Measurements from ENCODE around the gene RPL23. TPM values are rescaled to one million over a fixed set of nuclear protein-coding genes. Genes with fewer than 3 reads are reported as not detected.

RPL23 gene
- total RNA-seq, 2 experiments from 2014 or later = 2,241 to 2,332 TPM

DNA sequence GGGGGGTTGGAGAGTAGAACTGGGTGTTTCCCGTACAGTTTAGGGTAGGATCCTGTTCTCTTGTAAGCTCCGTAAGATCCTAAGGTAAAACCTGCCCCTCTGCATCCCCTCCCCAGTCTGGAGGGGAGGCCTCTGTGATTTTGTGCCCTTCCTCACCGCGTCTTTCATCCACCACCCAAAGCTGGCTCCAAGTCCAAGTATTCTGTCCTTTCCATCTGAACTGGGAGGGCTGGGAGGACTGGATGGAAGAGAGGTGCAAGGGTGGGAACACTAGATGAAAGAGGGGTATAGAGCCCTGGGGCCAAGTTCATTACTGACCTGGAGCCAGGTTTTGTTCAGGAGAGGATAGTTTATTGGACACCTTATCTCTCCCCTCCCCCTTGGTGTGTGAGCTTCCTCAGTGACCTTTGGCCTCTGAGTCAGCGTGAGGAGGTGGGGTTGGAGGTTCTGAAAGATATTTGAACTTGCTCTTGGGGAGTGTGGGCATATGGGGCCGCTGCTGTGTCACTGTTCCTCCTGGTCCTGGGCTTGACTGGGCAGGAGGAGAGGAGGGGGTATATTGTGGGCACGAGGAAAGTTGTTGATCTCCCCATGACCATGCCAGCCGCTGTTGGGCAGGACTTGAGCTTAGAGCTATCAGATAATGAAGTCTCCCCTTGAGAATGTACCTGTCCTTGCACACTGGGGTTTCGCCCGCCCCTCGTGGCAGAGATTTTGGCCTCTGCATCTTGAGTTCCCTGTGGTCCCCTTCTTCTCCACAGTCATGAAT lies 17.9 kb upstream of the RPL23 start:
- H3K27me3 Mint-ChIP-seq (ENCODE audit: low read depth) = peaks cover 2% of the 10 kb centered on the region
- peak; percentile 95 for DNase-seq
- peak overlapping the region; percentile 98 for H3K4me3 Mint-ChIP-seq
- H3K27ac Mint-ChIP-seq = peak overlapping the region; percentile 97
- peaks cover 4% of the 10 kb centered on the region for H3K36me3 Mint-ChIP-seq (ENCODE audit: low read depth)
- no peaks in the 10 kb centered on the region for H3K9me3 Mint-ChIP-seq
- CTCF ChIA-PET = interaction anchor here (0.6 to 4.2 kb wide), 18 partner anchors 10 to 304 kb away, joined by 3 to 26 read pairs (median 3); partner anchors contain the start of genes LASP1NB and RPL23
- intact Hi-C loops (cut with micrococcal nuclease) = loop anchor here (1.0 to 10.0 kb wide), 10 partner anchors 10 to 1236 kb away; partner anchors contain the start of genes FBXL20, FBXO47 and RPL19
- H3K4me1 Mint-ChIP-seq (ENCODE audit: low read depth) = peaks cover 66% of the 10 kb centered on the region

GRCh38 chr17:38870259-38871165 lies 17.0 kb upstream of the RPL23 start:
- DNase-seq = peak; percentile 82
- H3K36me3 Mint-ChIP-seq (ENCODE audit: low read depth) = peaks cover 4% of the 10 kb centered on the region
- CTCF ChIA-PET = interaction anchor here (0.6 to 4.2 kb wide), 18 partner anchors 11 to 222 kb away, joined by 3 to 26 read pairs (median 4); partner anchors contain the start of genes LASP1NB and RPL23
- peaks cover 2% of the 10 kb centered on the region for H3K27me3 Mint-ChIP-seq (ENCODE audit: low read depth)
- peaks cover 59% of the 10 kb centered on the region for H3K4me1 Mint-ChIP-seq (ENCODE audit: low read depth)
- peak overlapping the region; percentile 97 for H3K27ac Mint-ChIP-seq
- intact Hi-C loops (cut with micrococcal nuclease) = loop anchor here (1.0 to 10.0 kb wide), 9 partner anchors 11 to 1237 kb away; partner anchors contain the start of genes FBXL20, FBXO47 and RPL19
- no peaks in the 10 kb centered on the region for H3K9me3 Mint-ChIP-seq
- H3K4me3 Mint-ChIP-seq = peak overlapping the region; percentile 98

- intact Hi-C loops (cut with micrococcal nuclease) = loop anchor here (1.0 to 10.0 kb wide), 11 partner anchors 16 to 1238 kb away; partner anchors contain the start of genes CWC25, FBXL20, PIP4K2B and PSMB3
- peaks cover 2% of the 10 kb centered on the region for H3K27me3 Mint-ChIP-seq (ENCODE audit: low read depth)
- peaks cover 51% of the 10 kb centered on the region for H3K4me1 Mint-ChIP-seq (ENCODE audit: low read depth)
- DNase-seq = peak; percentile 88
- H3K9me3 Mint-ChIP-seq = no peaks in the 10 kb centered on the region
- H3K36me3 Mint-ChIP-seq (ENCODE audit: low read depth) = peaks cover 4% of the 10 kb centered on the region
- peak within 1 kb of the TSS; percentile 98 for H3K4me3 Mint-ChIP-seq
- CTCF ChIA-PET = interaction anchor here (0.6 to 3.5 kb wide), 14 partner anchors 12 to 283 kb away, joined by 3 to 25 read pairs (median 4); partner anchors contain the start of genes LASP1NB and RPL23
- peak within 1 kb of the TSS; percentile 98 for H3K27ac Mint-ChIP-seq
Observed at GRCh38 chr17:38869526-38870258, 16.2 kb upstream of the RPL23 start, which contains the start of gene LASP1. Gene LASP1 (plus strand): TSS chr17:38870058. CDS start chr17:38870190, 132 bp downstream.

- intact Hi-C loops (cut with micrococcal nuclease) = loop anchor here (1.0 to 5.0 kb wide), 7 partner anchors 16 to 284 kb away; partner anchors contain the start of genes CWC25, PIP4K2B, PSMB3 and RPL23
- peaks cover 2% of the 10 kb centered on the region for H3K27me3 Mint-ChIP-seq (ENCODE audit: low read depth)
- peak overlapping the region; percentile 98 for H3K4me3 Mint-ChIP-seq
- H3K4me1 Mint-ChIP-seq (ENCODE audit: low read depth) = peaks cover 44% of the 10 kb centered on the region
- H3K36me3 Mint-ChIP-seq (ENCODE audit: low read depth) = peaks cover 4% of the 10 kb centered on the region
- H3K9me3 Mint-ChIP-seq = no peaks in the 10 kb centered on the region
- CTCF ChIA-PET = interaction anchor here (0.6 to 3.5 kb wide), 14 partner anchors 12 to 319 kb away, joined by 3 to 25 read pairs (median 4); partner anchors contain the start of genes LASP1NB and RPL23
- DNase-seq = peak; percentile 95
- H3K27ac Mint-ChIP-seq = peak overlapping the region; percentile 98
Observed at GRCh38 chr17:38868817-38869525, 15.4 kb upstream of the RPL23 start.

- H3K9me3 Mint-ChIP-seq = no peaks in the 10 kb centered on the region
- CTCF ChIA-PET = interaction anchor here (0.7 to 3.5 kb wide), 10 partner anchors 9 to 285 kb away, joined by 3 to 25 read pairs (median 5); partner anchors contain the start of genes LASP1NB and RPL23
- intact Hi-C loops (cut with micrococcal nuclease) = loop anchor here (5.0 kb wide), 2 partner anchors 71 to 191 kb away; partner anchors contain the start of gene PIP4K2B
- peaks cover 2% of the 10 kb centered on the region for H3K27me3 Mint-ChIP-seq (ENCODE audit: low read depth)
- peak overlapping the region; percentile 98 for H3K27ac Mint-ChIP-seq
- no peak for DNase-seq
- H3K36me3 Mint-ChIP-seq (ENCODE audit: low read depth) = peaks cover 4% of the 10 kb centered on the region
- H3K4me3 Mint-ChIP-seq = peak overlapping the region; percentile 98
- peaks cover 36% of the 10 kb centered on the region for H3K4me1 Mint-ChIP-seq (ENCODE audit: low read depth)
Observed at GRCh38 chr17:38867968-38868816, 14.7 kb upstream of the RPL23 start.

DNA sequence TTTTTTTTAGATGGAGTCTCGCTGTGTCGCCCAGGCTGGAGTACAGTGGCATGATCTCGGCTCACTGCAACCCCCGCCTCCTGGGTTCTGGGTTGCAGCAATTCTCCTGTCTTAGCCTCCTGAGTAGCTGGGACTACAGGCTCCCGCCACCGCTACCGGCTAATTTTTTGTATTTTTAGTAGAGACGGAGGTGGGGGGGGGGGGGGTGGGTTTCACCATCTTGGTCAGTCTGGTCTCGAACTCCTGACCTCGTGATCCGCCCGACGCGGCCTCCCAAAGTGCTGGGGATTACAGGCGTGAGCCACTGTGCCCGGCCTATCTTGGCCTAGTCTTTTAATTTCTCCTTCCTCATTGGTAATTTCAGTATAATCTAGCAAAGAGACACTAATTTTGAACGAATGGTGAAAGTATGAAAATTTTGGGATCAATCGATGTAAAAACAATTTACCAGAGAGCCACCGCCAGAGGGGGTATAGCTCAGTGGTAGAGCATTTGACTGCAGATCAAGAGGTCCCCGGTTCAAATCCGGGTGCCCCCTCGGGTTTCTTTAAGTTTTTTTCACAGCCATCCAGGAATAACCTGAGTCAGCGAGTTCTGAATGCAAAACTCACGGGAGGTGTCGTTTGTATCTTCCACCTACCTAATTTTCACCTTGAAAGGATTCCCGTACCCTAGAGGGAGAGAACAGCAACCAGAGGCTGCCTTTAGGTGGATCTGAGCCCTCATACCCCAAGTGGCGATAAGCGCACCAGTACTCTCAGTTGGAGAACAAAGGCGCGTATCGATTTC lies 13.9 kb upstream of the RPL23 start:
- H3K4me3 Mint-ChIP-seq = peak overlapping the region; percentile 98
- peaks cover 2% of the 10 kb centered on the region for H3K27me3 Mint-ChIP-seq (ENCODE audit: low read depth)
- DNase-seq = peak; percentile 77
- peak overlapping the region; percentile 98 for H3K27ac Mint-ChIP-seq
- H3K4me1 Mint-ChIP-seq (ENCODE audit: low read depth) = peaks cover 28% of the 10 kb centered on the region
- H3K9me3 Mint-ChIP-seq = no peaks in the 10 kb centered on the region
- peaks cover 4% of the 10 kb centered on the region for H3K36me3 Mint-ChIP-seq (ENCODE audit: low read depth)
- CTCF ChIA-PET = interaction anchor here (0.7 to 3.5 kb wide), 8 partner anchors 8 to 286 kb away, joined by 3 to 25 read pairs (median 6); partner anchors contain the start of gene RPL23
- intact Hi-C loops (cut with micrococcal nuclease) = loop anchor here (5.0 kb wide), 2 partner anchors 70 to 190 kb away; partner anchors contain the start of gene PIP4K2B

DNA sequence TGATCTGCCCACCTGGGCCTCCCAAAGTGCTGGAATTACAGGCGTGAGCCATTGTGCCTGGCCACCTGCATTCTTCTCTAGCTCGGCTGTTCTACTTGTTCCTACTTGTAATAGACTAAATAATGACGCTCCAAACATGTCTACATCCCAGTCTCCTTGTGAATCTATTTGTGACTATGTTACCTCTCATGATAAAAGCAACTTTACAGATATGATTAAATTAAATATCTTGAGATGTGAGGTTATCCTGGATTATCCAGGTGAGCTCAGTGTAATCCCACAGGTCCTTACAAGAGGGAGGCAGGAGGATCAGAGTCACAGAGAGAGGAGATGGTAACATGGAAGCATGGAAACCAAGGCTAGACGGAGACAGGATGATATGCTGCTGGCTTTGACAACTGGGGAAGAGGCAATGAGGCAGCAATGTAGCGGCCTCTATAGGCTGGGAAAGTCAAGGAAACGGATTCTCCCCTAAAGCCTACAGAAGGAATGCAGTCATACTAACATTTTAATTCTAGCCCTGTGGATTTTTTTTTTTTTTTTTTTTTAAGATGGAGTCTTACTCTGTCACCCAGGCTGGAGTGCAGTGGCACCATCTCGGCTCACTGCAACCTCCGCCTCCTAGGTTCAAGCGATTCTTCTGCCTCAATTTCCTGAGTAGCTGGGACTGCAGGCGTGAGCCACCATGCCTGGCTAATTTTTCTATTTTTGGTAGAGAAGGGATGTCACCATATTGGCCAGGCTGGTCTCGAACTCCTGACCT lies 11.3 kb upstream of the RPL23 start:
- peaks cover 2% of the 10 kb centered on the region for H3K36me3 Mint-ChIP-seq (ENCODE audit: low read depth)
- no peak for DNase-seq
- intact Hi-C loops (cut with micrococcal nuclease) = loop anchor here (5.0 kb wide), 2 partner anchors 68 to 188 kb away; partner anchors contain the start of gene PIP4K2B
- CTCF ChIA-PET = no interaction called here
- peaks cover 19% of the 10 kb centered on the region for H3K4me1 Mint-ChIP-seq (ENCODE audit: low read depth)
- H3K27me3 Mint-ChIP-seq (ENCODE audit: low read depth) = peaks cover 2% of the 10 kb centered on the region
- no peaks in the 10 kb centered on the region for H3K9me3 Mint-ChIP-seq
- no peak overlapping the region for H3K4me3 Mint-ChIP-seq
- H3K27ac Mint-ChIP-seq = no peak overlapping the region

DNA sequence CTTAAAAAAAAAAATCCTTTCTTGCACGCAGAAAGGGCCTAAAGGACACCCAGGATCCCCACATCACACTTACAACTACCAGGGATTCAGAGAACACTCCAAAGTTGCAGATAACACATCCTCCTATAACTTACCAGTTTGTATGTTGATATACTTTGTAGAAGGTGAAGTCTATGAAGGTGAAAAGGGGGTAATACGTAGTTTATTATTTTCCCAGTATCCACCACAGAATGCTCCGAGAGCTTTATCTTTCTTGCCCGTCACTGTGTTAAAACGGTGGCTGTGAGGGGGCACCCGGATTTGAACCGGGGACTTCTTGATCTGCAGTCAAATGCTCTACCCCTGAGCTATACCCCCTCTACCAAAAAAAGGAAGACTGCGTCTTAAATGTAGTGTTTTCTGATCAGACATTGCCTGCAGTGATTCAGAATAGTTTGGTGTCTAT lies 7.9 kb upstream of the RPL23 start:
- H3K4me1 Mint-ChIP-seq (ENCODE audit: low read depth) = no peaks in the 10 kb centered on the region
- no peaks in the 10 kb centered on the region for H3K9me3 Mint-ChIP-seq
- no peaks in the 10 kb centered on the region for H3K27me3 Mint-ChIP-seq (ENCODE audit: low read depth)
- intact Hi-C loops (cut with micrococcal nuclease) = no loop called here
- CTCF ChIA-PET = interaction anchor here (0.6 to 1.1 kb wide), 2 partner anchors 99 to 121 kb away, joined by 3 read pairs; no protein-coding TSS in a partner anchor
- H3K27ac Mint-ChIP-seq = no peak overlapping the region
- peak overlapping the region; percentile 16 for H3K4me3 Mint-ChIP-seq
- no peaks in the 10 kb centered on the region for H3K36me3 Mint-ChIP-seq (ENCODE audit: low read depth)
- peak; percentile 44 for DNase-seq

GRCh38 chr17:38857271-38857670 lies 3.8 kb upstream of the RPL23 start:
- CTCF ChIA-PET = interaction anchor here (1.2 kb wide), 1 partner anchor 11 kb away, joined by 5 read pairs; no protein-coding TSS in a partner anchor
- no peak for DNase-seq
- Mint-ChIP-seq H3K4me1 (ENCODE audit: low read depth) (peaks cover 14% of the 10 kb centered on the region), H3K36me3 (ENCODE audit: low read depth) (peaks cover 15% of the 10 kb centered on the region), H3K27me3 (ENCODE audit: low read depth) (no peaks in the 10 kb centered on the region), H3K27ac (no peak overlapping the region), H3K4me3 (no peak overlapping the region), H3K9me3 (no peaks in the 10 kb centered on the region)
- intact Hi-C loops (cut with micrococcal nuclease) = no loop called here
